GM21423 (cell line): ENCODE data around the gene RUNX3.

Source experiments
- ATAC-seq: cut with Tn5 transposase; IDR thresholded peaks from one replicate; pipeline ENCODE4 v1.9.1; 2021; ENCODE audit warnings: mild to moderate bottlenecking, moderate library complexity; ENCODE audit not compliant: unreplicated experiment

Gene RUNX3

GRCh38 chr1:24963943-24964693 is 34.0 kb upstream of the RUNX3 start:
- ATAC-seq, result no peak

- ATAC-seq, result no peak
Measured at GRCh38 chr1:24963099-24963872, 33.2 kb upstream of the RUNX3 start.

GRCh38 chr1:24961961-24962861 is 32.1 kb upstream of the RUNX3 start:
- no peak for ATAC-seq

GRCh38 chr1:24961334-24961733 is 31.3 kb upstream of the RUNX3 start:
- ATAC-seq, result no peak

DNA sequence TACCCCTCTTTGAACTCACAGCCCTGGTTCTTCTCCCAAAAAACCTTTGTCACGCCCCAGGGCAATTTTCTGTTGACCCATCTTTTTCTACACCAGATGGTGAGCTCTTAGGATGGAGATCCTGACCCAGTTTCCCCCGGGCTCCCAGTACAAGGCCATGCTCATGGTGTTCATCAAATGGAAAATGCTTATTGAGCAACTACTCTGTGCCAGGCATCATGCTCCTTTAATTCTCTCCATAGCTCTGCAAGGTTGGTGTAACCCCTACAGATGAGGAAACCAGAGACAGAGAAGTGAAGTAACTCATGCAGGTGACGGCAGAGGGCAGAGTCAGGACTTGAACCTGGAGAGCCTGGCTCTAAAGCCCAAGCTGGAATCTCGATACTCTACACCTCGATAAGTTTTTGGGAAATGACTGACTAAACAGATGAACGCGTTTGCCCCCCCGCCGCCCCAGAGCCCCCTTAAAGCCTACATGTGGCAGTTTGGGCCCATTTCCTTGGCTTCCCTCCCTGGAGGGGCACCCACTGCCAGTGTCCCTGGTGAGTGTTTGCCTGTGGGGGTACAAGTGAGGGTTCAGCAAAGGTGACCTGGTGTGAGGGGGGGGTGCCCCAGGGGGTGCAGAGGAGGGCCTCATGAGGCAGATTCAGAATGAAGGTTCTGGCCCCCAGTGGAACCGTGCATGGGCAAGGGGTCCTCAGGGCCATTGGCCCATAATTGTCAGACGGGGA is 30.2 kb upstream of the RUNX3 start:
- no peak for ATAC-seq

GRCh38 chr1:24959623-24959975 is 29.5 kb upstream of the RUNX3 start:
- no peak for ATAC-seq

- ATAC-seq, result no peak
Measured at GRCh38 chr1:24958766-24959622, 28.9 kb upstream of the RUNX3 start.

DNA sequence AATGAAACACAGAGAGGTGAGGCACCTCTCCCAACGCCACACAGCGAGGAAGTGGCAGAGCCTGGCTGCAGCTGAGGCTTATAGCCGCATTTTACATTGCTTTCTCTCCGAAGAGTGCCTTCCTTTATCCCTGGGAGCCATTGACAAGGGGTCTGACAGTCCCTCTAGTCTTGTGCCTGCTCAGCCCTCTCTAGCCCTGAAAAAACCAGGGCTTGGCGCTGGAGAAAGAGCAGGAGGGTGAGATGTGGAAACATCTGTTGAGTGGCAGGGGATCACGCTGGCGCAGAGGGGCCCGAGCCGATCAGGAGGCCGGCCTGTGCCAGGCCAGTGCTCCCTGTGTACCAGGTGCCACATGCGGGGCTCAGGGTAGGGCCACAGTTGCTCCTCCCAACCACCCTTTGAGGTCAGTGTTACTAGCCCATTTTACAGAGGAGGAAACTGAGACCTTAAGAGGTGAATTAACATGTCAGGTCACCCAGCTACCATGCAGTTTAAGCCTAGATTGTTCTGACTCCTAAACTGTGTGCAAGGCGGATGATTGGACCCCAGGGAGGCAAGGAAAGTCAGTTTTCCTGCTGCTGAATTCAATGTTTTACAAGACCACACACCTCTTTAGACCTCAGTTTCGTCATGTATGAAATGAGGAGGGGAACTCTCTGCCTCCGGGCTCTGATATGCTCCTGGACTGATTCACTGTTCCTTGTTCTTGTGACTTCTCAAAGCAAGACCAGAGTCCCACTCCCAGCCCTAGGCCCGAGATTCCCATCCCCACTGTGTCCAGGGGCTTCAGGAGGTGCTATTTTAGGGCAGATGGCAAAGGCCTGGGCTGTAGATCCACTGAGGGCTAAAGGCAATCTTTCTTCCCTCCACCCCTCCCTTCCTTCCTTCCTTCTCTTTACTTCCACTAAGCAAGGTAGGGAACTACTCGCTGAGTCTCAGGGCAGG is 28.0 kb upstream of the RUNX3 start:
- no peak for ATAC-seq

DNA sequence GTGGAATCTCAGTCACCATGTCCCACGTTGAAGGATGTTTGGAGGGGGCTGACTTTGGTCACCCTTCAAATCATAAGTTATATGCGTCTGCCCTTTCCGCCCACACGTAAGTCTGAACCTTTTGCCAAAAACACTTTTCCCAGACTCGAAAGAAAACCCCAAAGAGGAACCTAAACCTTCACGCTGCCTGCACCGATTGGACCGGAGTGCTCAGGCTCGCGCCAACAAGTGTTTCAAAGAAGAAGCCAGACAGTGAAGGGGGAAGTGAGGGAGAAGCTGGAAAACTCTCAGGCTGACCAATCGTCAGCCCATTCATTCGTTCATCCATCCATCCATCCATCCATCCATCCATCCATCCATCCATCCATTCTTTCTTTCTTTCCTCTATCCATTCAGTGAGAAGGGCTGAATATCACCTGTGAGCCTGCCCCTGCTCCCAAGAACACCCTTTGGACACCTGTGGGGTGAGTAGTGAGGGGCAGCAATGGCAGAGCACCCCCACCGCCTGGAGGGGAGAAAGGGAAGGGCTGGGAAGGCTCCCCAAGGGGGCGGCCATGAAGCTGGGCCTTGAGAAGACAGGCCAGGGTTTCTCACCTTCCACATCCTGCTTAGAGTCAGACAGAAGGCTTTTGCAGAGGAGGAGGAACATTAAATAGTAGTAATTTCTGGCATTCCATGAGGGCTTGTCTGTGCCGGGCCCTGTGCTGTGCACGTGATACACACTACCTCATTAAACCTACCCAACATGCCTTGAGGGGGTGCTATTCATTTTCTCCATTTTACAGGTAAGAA is 27.1 kb upstream of the RUNX3 start:
- no peak for ATAC-seq

GRCh38 chr1:24955779-24956365 is 25.8 kb upstream of the RUNX3 start:
- ATAC-seq, result no peak

DNA sequence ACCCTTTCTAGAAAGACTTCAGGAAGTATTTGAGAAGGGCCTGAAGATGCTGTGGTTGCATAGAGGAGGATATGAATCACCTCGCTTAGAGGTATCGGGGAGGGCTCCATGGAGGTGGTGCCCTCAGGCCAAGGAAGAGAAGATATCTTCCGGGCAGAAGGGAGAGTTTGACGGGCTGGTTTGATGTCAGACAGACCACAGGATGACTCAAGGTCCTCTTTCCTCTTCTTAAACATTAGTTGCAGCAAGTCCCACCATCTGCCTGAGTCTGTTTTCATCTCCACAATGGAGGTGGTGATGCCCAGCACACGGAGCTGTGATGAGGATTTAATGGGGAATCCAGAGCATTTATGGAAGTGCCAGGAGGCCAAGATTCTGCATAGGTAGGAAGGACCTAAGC is 25.1 kb upstream of the RUNX3 start:
- ATAC-seq, result no peak

DNA sequence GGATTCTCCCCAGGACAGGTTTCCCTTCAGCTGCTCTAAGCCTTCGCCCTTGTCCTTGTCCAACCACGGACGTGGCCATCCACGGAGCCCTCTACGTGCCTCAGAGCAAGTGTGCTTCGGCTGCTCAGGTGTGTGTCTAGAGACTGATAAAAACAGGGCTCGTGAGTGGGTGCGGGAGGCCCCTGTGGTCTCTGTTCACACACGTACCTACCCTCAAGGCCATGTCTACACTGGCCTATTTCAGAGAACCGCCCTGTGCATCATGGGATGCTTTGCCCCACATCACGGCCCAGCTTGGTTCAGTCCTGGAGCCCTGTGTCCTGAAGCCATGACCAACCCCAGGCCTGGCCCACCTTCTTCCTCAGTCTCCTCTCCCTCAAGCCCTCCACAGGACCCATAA is 24.6 kb upstream of the RUNX3 start:
- no peak for ATAC-seq

DNA sequence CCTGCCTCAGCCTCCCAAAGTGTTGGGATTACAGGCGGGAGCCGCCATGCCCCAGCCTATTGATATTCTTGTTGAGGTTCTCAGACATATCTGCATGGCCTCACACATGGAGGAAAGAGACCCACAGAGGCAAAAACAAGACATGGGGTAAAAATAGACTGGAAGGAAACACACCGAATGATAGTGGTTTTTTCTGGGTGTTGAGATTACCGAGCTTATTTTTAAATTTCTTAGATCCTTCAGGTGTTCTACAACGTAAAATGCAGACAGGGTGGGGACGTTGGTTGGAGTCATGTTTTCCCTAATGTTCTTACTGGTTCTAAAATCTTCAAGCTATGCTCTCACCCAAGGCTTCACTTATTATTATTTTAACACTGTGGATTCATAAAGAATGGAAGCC is 23.9 kb upstream of the RUNX3 start:
- no peak for ATAC-seq

DNA sequence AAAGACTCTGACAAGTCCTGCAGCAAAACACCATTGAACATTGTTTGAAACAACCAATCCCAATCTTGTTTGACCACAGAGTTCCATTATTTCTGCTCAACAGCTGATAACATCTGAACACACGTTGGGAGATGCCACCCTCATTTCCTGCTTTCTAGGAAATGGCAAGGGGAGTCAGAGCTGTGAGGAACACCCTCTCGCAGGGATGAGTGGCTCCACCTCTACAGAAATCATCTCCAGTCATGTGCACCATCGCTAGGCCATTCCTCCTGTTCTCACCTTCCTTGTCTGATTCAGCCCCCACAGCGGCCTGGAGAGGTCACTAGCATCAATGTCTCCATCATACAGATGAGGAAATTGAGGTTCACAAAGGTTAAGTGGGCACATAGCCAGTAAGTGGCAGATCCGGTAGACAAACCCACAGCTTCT is 22.4 kb upstream of the RUNX3 start:
- ATAC-seq, result no peak

- ATAC-seq, result no peak
Measured at GRCh38 chr1:24951810-24952412, 21.8 kb upstream of the RUNX3 start.

GRCh38 chr1:24951337-24951736 is 21.3 kb upstream of the RUNX3 start:
- ATAC-seq, result no peak

- ATAC-seq, result no peak
Measured at GRCh38 chr1:24949331-24949881, 19.3 kb upstream of the RUNX3 start.
